Measurements from ENCODE around the gene LAPTM5.

The LAPTM5 gene

DNA sequence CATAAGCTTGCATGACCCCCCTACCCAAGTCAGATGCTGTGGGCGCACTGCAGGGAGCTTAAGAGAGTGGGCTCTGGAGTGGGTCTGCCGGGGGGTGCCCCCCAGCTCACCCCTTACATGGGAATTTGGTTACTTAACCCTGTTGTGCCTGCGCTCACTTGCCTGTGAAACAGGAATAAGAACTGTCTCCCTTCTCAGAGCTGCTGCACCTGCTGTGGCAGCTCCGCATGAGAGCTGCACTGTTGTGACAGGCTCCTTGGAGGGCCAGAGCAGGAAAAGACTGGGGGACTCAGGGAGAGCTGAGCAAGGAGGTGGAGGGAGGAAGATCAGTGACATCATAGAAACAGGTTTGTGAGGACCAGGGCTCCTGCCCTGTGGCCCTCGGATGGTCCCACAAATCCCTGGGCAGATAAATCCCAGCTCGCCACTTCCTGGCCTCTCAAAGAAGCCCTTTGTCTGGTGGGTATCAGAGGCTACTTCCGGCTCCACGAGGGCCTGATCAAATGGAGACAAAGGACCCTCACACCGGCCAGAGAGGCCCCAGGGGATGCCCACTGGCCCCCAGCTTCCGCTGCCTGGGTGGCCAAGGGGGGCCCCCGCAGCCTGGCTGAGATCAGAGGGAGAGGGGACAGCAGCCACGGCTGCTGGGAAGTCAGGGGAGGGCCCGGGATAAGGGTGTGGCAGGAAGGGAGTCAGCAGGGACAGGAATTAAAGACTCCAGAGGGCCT lies 28.9 kb upstream of the LAPTM5 start:
- DNase-seq, result no peak

DNA sequence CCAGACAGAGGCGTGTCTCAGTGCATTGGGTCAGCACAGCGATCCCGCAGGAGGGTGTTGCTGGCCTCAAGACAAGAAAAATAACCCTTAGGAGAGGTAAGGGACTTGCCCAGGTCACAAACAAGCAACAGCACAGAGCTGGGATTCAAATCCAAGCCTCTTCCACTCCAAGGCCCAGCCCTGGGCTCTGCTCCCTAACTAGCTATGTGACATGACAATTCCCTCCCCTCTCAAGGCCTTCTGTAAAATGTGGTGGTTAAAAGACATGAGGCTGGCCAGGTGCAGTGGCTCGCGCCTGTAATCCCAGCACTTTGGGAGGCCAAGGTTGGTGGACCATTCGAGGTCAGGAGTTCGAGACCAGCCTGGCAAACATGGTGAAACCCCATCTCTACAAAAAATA lies 28.1 kb upstream of the LAPTM5 start:
- DNase-seq, result no peak

DNA sequence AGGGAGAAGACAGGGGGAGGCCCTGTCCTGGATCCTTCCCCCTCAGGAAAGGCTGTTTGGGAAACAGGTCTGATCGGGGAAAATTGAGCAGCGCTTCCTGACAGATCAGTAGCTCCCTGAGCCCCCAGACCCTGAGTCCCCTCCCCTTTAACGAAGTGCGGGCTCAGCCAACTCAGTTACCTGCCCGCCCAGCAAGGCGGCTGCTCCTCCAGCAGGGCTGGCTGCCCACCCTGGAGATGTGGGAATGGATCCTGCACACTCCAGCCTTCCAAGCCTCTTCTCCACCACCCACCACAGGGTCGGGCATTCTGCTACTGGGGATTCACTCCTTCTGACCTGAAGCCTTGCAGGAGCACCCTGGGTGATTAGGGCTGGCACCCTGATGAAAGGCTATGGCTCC lies 27.6 kb upstream of the LAPTM5 start:
- DNase-seq, result no peak

DNA sequence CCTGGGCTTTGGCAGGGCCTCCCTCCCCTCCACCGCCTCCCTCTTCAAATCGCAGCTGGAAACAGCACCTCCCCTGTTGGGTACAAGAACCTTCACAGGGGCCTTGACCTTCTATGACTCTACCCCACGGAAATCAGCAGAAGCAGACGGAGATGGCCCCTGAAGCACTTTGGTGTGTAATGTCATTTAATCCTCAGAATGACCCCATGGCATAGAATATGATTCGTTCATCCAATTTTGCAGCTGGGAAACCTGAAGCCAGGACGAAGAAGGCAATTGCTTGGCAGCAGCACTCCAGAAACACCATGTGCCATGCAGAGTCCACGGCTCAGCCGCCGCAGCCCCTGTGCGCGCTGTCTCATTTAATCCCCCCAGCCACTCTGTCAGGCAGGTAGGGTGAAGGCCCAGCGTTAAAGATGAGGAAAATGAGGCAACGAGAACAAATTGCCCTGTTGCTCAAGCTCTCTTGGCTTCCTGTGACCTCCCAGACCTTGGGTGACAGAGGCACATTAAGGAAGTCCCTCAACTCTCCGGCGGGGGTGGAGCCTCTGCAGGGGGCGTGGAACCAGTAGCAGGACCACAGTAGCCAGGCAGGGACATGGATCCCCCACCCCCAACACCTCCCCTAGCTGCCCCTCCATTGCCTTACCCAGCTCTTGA lies 25.8 kb upstream of the LAPTM5 start:
- DNase-seq, result no peak

DNA sequence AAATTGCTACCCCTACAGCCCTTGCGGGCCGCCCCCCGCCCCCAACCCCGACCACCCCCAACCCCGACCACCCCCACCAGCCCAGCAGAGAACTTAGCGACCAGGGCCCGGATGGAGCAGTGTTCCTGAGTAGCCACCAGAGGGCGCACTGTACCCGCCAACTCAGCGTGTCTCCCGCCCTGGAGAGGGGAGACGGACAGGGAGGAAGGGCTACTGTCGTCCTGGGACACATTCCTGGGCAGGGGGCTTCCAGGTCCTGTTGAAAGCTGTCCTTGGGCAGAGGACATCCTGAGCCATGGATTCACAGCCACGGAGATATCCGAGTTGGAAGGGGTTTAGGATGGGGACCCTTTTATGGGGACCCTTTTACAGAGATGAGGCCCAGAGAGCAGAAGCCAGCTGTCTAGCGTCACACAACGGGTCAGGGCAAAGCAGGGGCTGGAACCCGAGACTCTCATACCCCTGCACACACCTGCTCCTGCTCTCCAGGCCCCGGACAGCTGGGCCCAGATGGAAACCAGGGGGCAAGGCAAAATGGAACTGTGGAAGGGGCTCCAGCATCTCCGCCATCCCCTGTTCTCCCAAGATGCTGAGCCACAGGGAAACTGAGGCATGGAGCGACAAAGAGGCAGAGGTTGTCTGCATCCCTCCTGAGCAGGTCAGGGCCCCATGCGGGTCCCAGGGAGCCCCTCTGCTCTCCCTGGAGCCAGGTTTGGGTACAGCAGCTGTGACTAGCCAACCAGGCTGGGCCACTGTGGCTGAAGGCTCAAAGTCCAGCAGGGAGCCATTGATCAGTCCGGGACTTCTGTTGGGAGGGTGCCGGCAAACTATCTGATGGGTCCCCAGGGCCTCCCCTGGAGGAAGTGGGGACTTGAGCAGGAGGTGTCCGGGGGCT lies 25.0 kb upstream of the LAPTM5 start:
- DNase-seq, result no peak

DNA sequence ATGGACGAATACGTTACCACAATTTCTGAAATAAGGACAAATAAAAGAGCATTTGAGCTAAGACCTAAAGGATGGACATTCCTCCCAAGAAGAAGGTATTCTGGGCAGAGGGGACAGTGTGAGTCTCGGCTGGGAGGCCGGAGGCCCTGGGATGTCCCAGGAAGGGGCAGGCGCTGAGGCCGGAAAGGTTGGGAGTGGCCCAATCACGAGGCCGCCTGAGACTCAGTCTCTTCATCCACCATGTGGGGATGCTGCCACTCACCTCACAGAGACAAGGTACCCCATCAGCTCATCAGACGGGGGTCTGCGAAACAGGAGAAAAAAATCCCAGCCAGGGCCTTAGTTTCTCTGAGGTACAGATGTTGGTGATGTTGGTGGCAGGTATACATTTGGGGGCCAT lies 24.3 kb upstream of the LAPTM5 start:
- DNase-seq, result no peak

DNA sequence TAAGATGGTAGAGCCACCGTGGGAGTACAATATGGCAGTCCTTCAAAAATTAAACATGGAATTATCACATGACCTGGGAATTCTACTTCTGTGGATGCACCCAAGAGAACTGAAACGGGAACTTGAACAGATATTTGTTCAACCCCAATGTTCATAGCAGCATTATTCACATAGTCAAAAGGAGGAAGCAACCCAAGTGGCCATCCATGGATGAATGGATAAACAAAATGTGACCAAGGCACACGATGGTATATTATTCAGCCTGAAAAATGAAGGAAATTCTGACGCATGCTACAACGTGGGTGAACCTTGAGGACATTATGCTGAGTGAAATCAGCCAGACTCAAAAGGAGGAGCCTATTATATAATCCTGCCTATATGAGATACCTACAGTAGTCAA lies 22.8 kb upstream of the LAPTM5 start:
- no peak for DNase-seq

DNA sequence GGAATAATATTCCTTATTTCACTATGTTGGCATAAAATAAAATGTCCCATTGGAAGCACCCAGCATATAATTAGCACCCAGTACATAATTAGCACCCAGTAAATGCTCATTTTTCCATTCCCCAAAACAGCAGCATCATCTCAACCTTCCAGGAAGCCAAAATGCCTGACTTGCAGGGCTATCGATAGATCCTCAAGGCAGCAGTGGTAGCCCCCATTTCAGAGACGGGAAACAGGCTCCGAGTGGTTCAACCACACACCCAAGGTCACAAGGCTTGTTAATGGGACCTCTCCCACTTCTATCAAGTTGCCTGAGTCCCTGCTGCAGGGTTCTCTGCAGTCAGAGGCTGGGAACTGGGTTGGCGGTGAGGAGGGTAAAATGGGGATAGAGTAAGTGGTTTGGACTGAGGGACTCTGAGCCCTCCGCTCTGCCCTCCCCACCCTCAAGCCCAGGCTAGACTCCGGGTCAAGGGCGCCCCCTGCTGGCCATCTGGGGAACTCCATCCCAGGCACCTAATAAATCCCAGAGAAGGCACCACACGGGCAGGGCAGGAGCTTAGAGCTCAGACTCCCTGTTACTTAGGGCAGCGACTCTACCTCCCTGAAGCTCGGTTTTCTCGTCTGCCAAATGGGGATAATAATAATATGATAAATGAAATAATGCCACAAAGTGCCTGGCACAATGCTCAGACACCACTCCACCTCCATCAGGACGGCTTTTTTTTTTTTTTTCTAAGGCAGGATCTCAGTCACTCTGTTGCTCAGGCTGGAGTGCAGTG lies 21.9 kb upstream of the LAPTM5 start:
- no peak for DNase-seq

DNA sequence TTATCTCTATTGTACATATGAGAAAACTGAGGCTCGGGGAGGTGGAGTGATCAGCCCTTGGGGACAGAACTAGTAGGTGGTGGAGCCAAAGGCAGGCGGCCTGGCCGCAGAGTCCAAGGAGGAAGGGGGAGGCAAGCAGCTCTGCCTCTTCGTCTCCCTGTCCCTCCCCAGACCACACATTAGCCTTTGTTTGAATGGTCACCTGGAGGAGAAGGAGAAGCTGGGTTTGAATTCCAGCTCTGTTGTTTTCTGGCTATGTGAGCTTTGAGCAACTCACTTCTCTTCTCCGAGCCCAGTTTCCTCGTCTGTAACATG lies 21.4 kb upstream of the LAPTM5 start:
- no peak for DNase-seq

DNA sequence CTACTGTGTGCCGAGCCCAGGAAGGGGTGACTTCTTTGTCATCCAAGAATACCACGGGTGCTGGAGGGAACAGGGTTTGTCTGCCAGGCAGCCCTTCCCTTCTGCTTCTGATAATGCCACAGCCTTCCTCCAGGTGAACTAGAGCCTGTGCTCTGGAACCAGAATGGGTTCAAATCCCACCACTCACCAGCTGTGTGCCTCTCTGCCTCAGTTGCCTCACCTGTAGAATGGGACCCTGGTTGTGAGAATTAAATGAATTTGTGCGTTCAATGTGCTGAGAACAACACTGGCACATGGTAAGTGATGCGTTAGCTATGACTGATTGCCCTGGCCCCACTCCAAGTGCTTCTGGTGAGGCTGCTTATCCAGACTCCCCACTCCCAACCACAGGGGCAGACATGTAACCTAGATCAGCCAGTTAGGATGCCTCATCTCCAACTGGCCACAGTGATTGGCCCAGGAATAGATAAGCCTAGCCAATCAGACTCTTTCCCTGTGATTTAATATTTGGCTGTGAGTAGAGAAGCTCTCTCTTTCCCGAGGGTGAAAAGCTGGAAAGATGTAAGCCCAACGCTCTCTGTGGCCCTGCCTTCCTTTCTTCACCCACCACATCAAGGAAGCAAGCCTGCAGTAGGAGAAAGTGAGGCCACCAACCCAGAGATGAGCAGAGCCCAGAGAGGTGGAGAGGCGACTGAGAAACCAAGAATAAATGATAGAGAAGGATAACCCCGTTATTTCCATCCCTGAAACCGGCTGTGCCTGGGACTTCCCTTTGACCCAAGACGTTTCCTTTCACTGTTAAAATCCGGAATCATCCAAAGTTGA lies 20.8 kb upstream of the LAPTM5 start:
- no peak for DNase-seq

DNA sequence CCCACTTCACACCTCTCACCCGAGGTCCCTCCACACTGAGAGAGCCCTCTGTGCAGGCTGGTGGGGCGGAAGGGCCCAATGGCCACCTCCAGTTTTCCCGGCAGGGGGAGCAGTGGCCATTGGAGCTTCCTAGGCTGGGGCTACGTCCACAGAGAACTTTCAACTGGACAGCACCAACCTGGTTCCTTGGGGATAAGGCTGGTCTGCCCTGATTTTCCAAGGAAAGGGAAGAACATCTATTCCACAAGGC lies 20.3 kb upstream of the LAPTM5 start:
- DNase-seq, result no peak

DNA sequence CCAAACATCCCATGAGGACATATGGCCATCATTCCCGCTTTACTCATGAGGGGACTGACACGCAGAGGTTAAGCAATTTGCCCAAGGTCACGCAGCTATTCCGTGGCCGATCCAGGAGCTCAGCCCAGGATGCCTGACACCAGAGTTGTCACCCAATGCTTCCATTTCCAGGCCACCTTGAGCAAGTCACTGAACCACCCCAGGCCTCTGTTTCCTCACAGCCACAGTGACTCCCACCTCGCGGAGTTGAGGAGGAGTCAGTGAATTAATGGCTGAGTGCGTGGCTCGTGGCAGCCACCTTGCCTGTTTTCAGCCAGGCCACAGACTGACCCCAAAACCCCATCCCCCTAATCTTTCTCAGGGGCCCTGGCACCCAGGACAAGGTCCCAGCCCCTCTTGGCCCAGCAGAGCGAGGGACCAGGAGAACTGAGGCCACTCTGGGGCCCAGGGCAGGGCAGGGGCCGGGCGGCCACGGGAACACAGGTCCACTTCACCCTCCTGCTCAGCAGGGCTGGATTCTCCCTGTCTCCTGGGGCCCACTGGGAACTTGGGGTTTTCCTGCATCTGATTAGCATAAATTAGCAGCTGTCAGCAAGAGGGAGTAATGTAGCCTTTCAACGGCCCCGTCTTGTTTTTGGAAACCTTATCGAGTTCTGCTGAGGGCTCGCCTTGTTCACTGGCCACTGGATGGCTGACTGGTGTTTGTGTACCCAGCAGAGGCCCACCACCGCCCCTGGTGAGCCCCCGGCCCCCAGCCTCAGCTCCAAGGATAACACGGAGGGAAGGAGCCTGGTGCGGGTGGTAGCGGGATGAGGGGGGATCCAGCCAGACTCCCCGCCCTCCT lies 19.7 kb upstream of the LAPTM5 start:
- DNase-seq, result no peak

DNA sequence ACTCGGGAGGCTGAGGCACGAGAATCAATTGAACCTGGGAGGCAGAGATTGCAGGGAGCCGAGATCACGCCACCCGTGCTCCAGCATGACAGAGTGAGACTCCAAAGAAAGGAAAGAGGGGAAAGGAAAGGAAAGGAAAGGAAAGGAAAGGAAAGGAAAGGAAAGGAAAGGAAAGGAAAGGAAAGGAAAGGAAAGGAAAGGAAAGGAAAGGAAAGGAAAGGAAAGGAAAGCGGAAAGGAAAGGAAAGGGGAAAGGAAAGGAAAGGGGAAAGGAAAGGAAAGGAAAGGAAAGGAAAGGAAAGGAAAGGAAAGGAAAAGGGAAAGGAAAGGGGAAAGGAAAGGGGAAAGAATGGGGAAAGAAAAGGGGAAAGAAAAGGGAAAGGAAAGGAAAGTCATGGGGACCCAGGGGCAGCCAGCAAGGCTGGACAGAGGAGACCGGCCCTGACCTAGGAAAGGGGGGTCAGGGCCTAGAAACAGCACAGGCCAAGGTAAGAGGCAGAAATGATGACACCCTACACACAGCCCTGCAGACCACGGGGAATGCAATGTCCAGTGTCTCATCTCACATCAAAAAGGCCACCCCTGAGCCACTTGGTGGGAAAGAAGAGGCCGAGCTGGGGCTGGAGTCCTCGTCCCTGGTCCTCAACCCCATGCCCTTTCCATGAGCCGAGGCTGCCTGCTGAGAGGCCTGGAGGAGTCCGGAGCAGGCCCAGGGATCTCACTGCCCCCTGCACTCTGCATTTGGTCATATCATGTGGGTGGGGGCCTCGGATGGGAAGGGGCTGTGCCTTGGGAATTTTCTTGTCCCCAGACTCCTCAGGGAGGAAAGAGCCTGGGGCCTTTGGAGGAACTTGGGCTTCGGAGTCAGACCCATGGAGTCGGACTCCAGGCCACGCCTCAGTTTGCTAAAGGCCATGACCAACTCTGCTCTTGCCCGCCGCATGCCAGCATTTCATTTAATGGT lies 18.8 kb upstream of the LAPTM5 start:
- DNase-seq, result no peak

DNA sequence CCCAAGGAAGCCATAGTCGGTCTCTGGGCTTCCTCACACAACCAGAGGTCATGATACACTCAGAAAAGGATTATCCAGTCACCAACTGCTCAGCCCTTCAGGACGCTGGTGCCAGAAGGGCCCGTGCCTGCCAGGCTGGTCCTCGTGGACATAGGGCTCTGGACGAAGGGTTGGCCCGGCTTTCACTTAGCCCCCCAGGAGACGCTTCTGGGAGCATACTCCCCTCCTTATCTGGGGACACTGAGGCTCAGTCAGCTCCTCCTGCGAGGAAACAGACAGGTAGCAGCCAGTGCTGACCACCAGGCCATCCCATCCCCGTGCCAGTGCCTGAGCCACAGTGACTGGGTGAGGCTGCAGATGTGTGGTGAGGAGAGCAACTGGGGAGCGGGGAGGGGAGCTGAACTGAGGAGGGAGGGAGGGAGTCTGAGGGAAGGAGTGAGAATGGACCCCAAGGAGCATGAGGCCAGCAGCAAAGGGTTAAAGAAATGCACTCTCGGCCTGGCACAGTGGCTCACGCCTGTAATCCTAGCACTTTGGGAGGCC lies 17.9 kb upstream of the LAPTM5 start:
- no peak for DNase-seq

DNA sequence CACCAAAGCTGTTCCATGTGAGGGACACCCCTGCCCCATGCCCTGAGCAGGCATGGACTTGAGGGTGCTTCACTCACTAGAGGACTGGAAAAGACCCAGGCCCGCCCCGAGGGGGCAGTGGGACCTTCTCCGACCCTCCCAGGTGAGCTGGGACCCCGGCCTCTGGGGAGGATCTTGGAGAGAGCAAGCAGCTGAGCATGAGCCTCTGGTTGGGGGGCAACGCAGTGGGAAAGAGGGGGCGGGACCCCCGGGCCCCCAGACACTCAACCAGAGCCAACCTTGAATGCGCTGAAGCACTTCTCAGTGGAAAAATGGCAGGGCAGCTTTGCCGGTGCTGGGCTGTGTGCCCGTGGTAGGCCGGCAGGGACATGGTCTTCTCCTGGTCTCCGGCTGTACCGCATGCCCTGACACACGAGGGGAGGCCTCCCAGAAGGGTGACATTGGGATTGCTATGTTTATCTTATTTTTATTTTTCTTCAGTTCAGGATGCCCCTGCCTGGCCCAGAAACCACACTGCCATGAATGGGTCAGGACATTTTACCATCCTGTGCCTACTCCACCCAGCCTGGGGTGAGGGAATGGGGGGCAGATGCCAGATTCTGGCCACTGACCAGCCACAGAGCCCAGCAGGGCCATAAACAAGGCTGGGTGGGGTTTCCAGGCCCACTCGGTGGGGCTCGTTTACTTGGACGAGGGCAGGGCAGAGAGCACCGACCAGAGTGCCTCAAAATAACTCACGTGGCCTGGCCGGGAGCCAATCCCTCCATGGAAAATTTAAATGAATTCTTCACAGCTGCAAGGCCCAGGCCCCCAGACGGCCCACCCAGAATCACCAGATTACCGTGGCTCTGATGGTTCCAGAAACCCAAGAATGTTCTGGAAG lies 17.2 kb upstream of the LAPTM5 start:
- no peak for DNase-seq

DNA sequence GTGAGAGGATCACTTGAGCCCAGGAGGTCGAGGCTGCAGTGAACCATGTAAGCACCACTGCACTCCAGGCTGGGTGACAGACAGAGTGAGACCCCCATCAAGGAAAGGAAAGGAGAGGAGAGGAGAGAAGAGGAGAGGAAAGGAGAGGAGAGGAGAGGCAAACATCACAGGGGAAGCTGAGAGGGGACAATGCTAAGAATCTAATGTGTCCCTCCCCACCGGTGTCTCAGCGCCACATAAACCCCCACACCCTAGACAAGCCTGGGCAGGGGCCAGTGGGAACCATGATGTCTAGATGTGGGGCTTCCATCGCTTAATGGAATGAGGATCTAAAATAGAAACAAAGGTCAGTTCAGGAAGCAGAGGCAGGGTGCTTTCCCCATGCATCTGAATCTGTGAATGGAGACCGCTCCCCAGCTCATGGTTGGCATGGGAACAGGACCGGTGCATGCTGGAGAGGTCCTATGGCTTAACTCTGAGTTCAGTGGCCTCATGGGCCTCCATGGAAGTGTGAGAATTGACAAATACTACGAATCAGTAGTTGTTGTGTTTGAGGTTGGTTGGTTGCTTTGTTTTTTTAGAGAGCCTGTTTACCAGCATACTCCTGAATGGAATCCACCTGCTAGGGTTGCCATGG lies 16.3 kb upstream of the LAPTM5 start:
- no peak for DNase-seq

DNA sequence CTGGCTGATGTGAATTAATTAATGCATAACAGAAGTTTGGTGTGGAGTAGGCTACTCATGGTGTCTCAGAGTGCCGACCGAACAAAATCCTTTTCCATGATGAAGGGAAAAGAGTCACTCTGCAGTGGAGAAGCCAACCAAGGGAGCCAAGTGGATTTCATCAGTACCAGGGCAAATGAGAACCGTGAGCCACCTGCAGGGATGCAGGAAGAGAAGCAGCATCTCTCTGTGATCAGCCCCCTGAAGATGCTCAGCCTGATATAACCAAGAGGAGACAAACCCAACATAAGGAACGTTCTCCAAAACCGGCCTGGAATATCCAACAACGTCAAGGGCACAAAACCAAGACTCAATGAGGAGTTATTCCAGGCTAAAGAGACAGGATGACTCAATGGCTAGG lies 13.4 kb upstream of the LAPTM5 start:
- no peak for DNase-seq

DNA sequence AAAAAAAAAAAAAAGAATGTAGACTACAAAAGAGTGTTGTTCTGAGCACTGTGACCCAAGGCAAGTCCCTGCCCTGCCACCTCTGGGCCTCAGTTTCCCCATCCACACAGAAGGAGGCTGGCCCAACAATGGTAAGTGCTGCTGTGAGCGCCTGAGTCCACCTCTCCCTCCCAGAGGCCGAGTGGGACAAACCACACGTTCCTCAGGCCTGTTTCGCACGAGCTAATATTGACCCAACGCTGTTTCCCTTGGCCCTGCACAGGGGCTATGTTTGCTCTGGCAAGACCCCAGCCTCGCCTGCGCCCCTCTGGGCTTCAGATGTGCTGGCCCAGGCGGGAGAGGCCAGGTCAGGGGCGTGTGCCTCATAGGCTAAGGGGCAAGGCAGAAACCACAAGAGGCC lies 12.6 kb upstream of the LAPTM5 start:
- no peak for DNase-seq
